Measurements from ENCODE around the gene NPAS3.

DNA sequence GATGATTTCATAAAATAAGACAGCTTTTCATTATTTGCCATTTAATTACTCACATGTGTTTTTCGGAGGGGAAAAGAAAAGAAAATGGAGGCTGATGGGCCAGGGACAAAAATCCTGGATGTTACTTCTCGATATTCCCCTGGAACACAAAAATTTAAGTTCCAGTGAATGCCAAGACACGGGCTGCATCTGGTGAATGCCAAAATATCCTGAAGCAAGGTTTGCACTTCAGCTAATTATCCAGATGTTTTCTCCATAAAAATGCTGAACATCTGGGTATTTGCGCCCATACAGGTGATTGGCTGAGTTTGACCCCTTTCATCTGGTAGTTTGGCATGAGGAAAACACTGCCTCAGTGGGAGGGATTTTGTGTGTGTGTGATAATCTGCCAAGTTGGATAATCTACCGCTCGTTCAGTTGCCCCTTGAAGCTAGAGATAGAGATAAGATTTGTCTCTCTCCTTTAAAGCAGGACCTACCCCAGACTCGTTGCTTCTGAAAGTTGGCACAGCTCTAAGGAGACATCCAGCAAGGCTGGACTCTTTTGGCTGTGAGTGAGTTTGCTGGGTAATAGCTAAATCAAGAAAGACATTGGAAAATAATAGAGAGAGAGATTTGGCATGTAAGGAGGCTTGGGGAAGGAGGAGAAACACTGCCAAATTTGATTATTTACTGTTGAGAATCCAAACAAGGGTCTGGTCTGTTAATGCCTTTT, 622.2 kb downstream of the NPAS3 start:
- TF ChIP-seq CTCF (IDR thresholded peaks at IDR 0.05) (no peak), POLR2A (IDR thresholded peaks at IDR 0.05) (no peak)

Measured in tibial nerve (tissue), 3 donors.